K562 (cell line): ENCODE results near the gene NME7.

Experiments
- CTCF ChIP-seq, 3 experiments: IDR thresholded peaks in 2 of 3; conservative IDR thresholded peaks in 1 of 3; 2 replicates each; pipeline ENCODE4 v1.5.1; 2011 to 2012; ENCODE audit warnings: low read length in 3 of 3, mild to moderate bottlenecking in 3 of 3, control low read depth in 2 of 3, improper control_type of control experiment in 1 of 3, inconsistent platforms in 1 of 3, low read depth in 1 of 3, mixed read lengths in 1 of 3, moderate library complexity in 1 of 3; ENCODE audit not compliant: insufficient read depth in 2 of 3
- EP300 ChIP-seq: IDR thresholded peaks from 2 replicates; pipeline ENCODE4 v1.6.1; 2012; ENCODE audit warnings: low read length, improper control_type of control experiment
- EZH2 ChIP-seq: IDR thresholded peaks from 2 replicates; pipeline ENCODE4 v1.6.1; 2012; ENCODE audit warnings: low read depth, mild to moderate bottlenecking, inconsistent platforms, low read length, borderline replicate concordance
- SPI1 ChIP-seq: IDR thresholded peaks from 2 replicates; pipeline ENCODE4 v1.6.1; 2011; ENCODE audit warnings: low read depth, low read length, control low read depth, borderline replicate concordance
- ZBTB7A ChIP-seq: IDR thresholded peaks from 2 replicates; pipeline ENCODE4 v1.6.1; 2011; ENCODE audit warnings: low read depth, mild to moderate bottlenecking, low read length, moderate library complexity, borderline replicate concordance; ENCODE audit not compliant: control insufficient read depth
- ZBTB9 ChIP-seq: fragments of 450-650 bp; formaldehyde crosslinking; IDR thresholded peaks from 2 replicates; pipeline ENCODE4 v1.4.0; 2020; ENCODE audit warnings: mild to moderate bottlenecking, moderate library complexity
- ZC3H11A ChIP-seq: IDR thresholded peaks from 2 replicates; pipeline ENCODE4 v1.6.1; 2012; ENCODE audit warnings: low read depth, low read length, improper control_type of control experiment
- TF ChIP-seq, protein P1 (sequence below), 2 experiments: fragments of 450-650 bp in 1 of 2; sonication (generic) in 1 of 2; formaldehyde crosslinking in 1 of 2; IDR thresholded peaks in 1 of 2; conservative IDR thresholded peaks in 1 of 2; 2 replicates each; pipeline versions ENCODE4 v1.6.1 to v1.8.1; 2016 to 2023; ENCODE audit warnings: mild to moderate bottlenecking in 2 of 2, moderate library complexity in 2 of 2, inconsistent platforms in 1 of 2, missing genetic modification reagents in 1 of 2
- TF ChIP-seq, protein P2 (sequence below): fragments of 450-650 bp; formaldehyde crosslinking; IDR thresholded peaks from 2 replicates; pipeline ENCODE4 v1.4.0; 2020; ENCODE audit warnings: mild to moderate bottlenecking, moderate library complexity

- no peak for TF ChIP-seq EZH2
- no peak for TF ChIP-seq ZBTB7A
- TF ChIP-seq EP300, result no peak
- TF ChIP-seq SPI1, result no peak
- TF ChIP-seq, protein P1, sequence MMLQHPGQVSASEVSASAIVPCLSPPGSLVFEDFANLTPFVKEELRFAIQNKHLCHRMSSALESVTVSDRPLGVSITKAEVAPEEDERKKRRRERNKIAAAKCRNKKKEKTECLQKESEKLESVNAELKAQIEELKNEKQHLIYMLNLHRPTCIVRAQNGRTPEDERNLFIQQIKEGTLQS (IDR thresholded peaks at IDR 0.05), result no peak
- TF ChIP-seq, protein P1 (CRISPR knock-in tag; conservative IDR thresholded peaks at IDR 0.05), result no peak
- TF ChIP-seq CTCF (IDR thresholded peaks at IDR 0.05 in 2 of 3, conservative IDR thresholded peaks at IDR 0.05 in 1 of 3; ENCODE audit: insufficient read depth in 2 of 3, low read depth in 1 of 3, low read length in 3 of 3), result no peak
- no peak for TF ChIP-seq ZC3H11A
- TF ChIP-seq, protein P2, sequence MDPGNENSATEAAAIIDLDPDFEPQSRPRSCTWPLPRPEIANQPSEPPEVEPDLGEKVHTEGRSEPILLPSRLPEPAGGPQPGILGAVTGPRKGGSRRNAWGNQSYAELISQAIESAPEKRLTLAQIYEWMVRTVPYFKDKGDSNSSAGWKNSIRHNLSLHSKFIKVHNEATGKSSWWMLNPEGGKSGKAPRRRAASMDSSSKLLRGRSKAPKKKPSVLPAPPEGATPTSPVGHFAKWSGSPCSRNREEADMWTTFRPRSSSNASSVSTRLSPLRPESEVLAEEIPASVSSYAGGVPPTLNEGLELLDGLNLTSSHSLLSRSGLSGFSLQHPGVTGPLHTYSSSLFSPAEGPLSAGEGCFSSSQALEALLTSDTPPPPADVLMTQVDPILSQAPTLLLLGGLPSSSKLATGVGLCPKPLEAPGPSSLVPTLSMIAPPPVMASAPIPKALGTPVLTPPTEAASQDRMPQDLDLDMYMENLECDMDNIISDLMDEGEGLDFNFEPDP (CRISPR knock-in tag), result no peak
- no peak for TF ChIP-seq ZBTB9 (CRISPR knock-in tag)
These were observed 60.4 kb downstream of the NME7 start for GRCh38 chr1:169307176-169307575.
